ENCODE measurements around the gene SPIC.

- no peak for TF ChIP-seq POLR2AphosphoS5 (IDR thresholded peaks at IDR 0.05)
- no peak for TF ChIP-seq CTCF (IDR thresholded peaks at IDR 0.05)
- TF ChIP-seq EP300 (IDR thresholded peaks at IDR 0.05), result no peak
- TF ChIP-seq POLR2A (IDR thresholded peaks at IDR 0.05), result no peak
These were observed 888 bp upstream of the SPIC start for GRCh38 chr12:101474248-101474647.
